Glutamatergic neuron (in vitro differentiated cells): ENCODE measurements around the gene CCDC192. TPM values are rescaled to one million over a fixed set of nuclear protein-coding genes. Genes with fewer than 3 reads are reported as not detected.
"Not testable (repeated sequence)": the region's sequence is repeated elsewhere in the genome, so short reads cannot be mapped to it uniquely, and the experiment has no call there.

Experiments used
- DNase-seq: peaks from one replicate; pipeline ENCODE4 v3.0.0; 2022
- H3K27ac Mint-ChIP-seq: one replicate; pipeline ENCODE4 v1.8.0; 2020; ENCODE audit warnings: mild to moderate bottlenecking, mixed read lengths, inconsistent platforms; ENCODE audit not compliant: unreplicated experiment
- H3K27me3 Mint-ChIP-seq: one replicate; pipeline ENCODE4 v1.8.0; 2020; ENCODE audit warnings: mild to moderate bottlenecking, moderate library complexity, mixed read lengths, inconsistent platforms; ENCODE audit not compliant: unreplicated experiment
- H3K36me3 Mint-ChIP-seq: one replicate; pipeline ENCODE4 v1.8.0; 2020; ENCODE audit warnings: mild to moderate bottlenecking, mixed read lengths, inconsistent platforms; ENCODE audit not compliant: unreplicated experiment
- H3K4me1 Mint-ChIP-seq: one replicate; pipeline ENCODE4 v1.8.0; 2020; ENCODE audit warnings: mild to moderate bottlenecking, low read depth, mixed read lengths, inconsistent platforms; ENCODE audit not compliant: unreplicated experiment
- H3K4me3 Mint-ChIP-seq: one replicate; pipeline ENCODE4 v1.8.0; 2020; ENCODE audit warnings: mild to moderate bottlenecking, mixed read lengths, inconsistent platforms; ENCODE audit not compliant: unreplicated experiment
- H3K9me3 Mint-ChIP-seq: one replicate; pipeline ENCODE4 v1.8.0; 2020; ENCODE audit warnings: mild to moderate bottlenecking, moderate library complexity, mixed read lengths, inconsistent platforms; ENCODE audit not compliant: unreplicated experiment
- total RNA-seq: library from RNA; stranded (reverse); fragmentation: NEBNext Ultra II Directional; extraction: Animal tissue kit (Norgen Biotek cat#: 25700); gene quantifications from one replicate; pipeline ENCODE4 v1.2.1, GENCODE V29; 2021; ENCODE audit not compliant: unreplicated experiment
- TF ChIP-seq, protein P1 (sequence below): fragments of 200-600 bp; sonication (generic); IDR thresholded peaks from one replicate; pipeline ENCODE4 v1.5.0; 2021; ENCODE audit not compliant: partially characterized antibody, unreplicated experiment

The CCDC192 gene
- total RNA-seq, 1 donor from 2014 or later = not detected

DNA sequence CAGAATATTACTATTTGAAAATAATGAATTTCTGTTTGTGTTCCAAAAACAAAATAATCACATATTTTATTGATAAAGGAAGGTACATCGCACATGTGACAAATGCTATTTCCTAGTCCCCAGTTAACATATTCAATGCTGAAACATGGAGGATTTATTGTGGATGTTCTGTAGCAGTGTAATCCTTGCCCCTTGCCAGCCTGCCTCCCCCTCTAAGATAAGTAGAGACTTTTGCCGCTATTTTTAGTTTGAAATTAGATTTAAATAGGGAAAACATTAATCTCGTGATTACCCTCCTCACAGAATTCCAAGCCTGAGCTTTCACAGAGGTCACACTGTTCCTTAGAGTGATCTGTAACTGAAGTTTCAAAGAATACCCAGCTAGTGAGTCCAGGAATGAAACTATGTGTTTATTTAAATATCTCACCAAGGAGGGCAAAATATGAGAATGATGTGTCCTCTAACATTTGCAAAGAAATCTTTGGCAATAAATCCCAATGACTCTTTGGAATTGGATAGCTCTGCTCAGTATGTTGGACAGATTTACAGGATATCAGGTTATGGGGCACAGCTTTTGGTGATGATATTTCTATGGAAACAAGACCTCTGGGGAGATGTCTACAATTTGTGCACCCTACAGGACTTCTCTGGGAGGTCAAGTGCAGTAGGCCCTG is 37.0 kb upstream of the CCDC192 start:
- no peaks in the 10 kb centered on the region for H3K36me3 Mint-ChIP-seq
- H3K4me1 Mint-ChIP-seq = peaks cover 24% of the 10 kb centered on the region
- H3K9me3 Mint-ChIP-seq = no peaks in the 10 kb centered on the region
- no peak for DNase-seq
- H3K27ac Mint-ChIP-seq = no peak overlapping the region
- no peak overlapping the region for H3K4me3 Mint-ChIP-seq
- TF ChIP-seq, protein P1, sequence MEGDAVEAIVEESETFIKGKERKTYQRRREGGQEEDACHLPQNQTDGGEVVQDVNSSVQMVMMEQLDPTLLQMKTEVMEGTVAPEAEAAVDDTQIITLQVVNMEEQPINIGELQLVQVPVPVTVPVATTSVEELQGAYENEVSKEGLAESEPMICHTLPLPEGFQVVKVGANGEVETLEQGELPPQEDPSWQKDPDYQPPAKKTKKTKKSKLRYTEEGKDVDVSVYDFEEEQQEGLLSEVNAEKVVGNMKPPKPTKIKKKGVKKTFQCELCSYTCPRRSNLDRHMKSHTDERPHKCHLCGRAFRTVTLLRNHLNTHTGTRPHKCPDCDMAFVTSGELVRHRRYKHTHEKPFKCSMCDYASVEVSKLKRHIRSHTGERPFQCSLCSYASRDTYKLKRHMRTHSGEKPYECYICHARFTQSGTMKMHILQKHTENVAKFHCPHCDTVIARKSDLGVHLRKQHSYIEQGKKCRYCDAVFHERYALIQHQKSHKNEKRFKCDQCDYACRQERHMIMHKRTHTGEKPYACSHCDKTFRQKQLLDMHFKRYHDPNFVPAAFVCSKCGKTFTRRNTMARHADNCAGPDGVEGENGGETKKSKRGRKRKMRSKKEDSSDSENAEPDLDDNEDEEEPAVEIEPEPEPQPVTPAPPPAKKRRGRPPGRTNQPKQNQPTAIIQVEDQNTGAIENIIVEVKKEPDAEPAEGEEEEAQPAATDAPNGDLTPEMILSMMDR = no peak
- no peaks in the 10 kb centered on the region for H3K27me3 Mint-ChIP-seq

GRCh38 chr5:127667926-127668325 is 35.3 kb upstream of the CCDC192 start:
- H3K27ac Mint-ChIP-seq = no peak overlapping the region
- no peaks in the 10 kb centered on the region for H3K9me3 Mint-ChIP-seq
- no peak for DNase-seq
- no peaks in the 10 kb centered on the region for H3K27me3 Mint-ChIP-seq
- no peaks in the 10 kb centered on the region for H3K36me3 Mint-ChIP-seq
- TF ChIP-seq, protein P1 = no peak
- peaks cover 23% of the 10 kb centered on the region for H3K4me1 Mint-ChIP-seq
- H3K4me3 Mint-ChIP-seq = peak overlapping the region; percentile 53

DNA sequence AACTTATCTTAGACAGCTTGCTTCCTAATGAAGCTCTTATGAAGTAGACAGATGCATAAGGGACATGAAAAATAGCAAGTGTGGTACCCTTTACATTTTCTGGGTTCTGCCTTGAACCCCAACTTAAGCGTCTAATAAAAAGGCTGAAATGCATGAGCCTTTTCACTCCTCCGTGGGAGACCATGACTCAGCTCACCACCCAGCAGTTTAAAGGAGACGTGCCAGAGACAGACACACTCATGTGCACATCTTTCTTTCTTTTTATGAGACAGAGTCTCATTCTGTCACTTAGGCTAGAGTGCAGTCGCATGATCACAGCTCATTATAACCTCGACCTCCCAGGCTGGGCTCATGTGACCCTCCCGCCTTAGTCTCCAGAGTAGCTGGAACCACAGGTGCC is 32.0 kb upstream of the CCDC192 start:
- no peak overlapping the region for H3K27ac Mint-ChIP-seq
- no peak overlapping the region for H3K4me3 Mint-ChIP-seq
- no peaks in the 10 kb centered on the region for H3K9me3 Mint-ChIP-seq
- H3K4me1 Mint-ChIP-seq = peaks cover 13% of the 10 kb centered on the region
- no peaks in the 10 kb centered on the region for H3K36me3 Mint-ChIP-seq
- no peaks in the 10 kb centered on the region for H3K27me3 Mint-ChIP-seq
- DNase-seq = no peak
- TF ChIP-seq, protein P1 = no peak

DNA sequence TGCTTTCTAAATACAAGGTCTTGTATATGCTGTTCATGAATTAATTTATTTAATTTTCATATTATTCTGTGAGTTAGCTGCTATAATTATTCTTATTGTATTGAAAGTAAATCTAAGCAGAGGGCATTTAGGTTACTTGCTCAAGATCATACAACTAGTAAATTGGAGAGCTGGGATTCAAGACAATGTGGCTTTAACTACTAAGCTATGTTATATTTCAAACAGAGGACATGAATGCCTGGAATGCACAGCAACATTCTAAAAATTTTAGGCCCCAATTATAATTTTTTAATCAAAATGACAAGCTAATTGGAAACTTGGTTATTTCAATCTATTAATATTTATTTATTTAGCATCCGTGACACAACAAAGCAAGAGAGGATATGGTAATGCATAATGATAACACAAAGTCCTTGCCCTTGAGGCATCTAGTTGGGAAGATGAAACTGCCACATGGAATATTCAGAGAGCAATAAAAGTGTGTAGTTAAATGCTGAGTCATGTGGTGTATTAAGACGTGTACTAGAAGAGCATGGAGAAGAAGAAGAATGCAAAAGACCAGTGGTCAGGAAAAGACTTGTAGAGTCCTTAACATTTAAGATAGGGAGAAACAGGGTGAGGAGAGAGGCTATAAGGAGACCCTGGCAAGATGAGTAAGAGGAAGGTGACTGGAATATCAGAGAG is 29.9 kb upstream of the CCDC192 start:
- TF ChIP-seq, protein P1 = no peak
- Mint-ChIP-seq H3K36me3 (no peaks in the 10 kb centered on the region), H3K4me1 (peaks cover 3% of the 10 kb centered on the region), H3K27ac (no peak overlapping the region), H3K9me3 (no peaks in the 10 kb centered on the region), H3K27me3 (no peaks in the 10 kb centered on the region), H3K4me3 (no peak overlapping the region)
- no peak for DNase-seq

- not testable (repeated sequence) for H3K4me1 Mint-ChIP-seq, H3K36me3 Mint-ChIP-seq, H3K27me3 Mint-ChIP-seq, H3K27ac Mint-ChIP-seq, H3K9me3 Mint-ChIP-seq, H3K4me3 Mint-ChIP-seq, DNase-seq
Measured at GRCh38 chr5:127676951-127677350, 26.2 kb upstream of the CCDC192 start.

GRCh38 chr5:127679691-127680330 is 23.4 kb upstream of the CCDC192 start:
- not testable (repeated sequence) for H3K4me1 Mint-ChIP-seq, DNase-seq, H3K4me3 Mint-ChIP-seq, H3K27me3 Mint-ChIP-seq, H3K36me3 Mint-ChIP-seq, H3K9me3 Mint-ChIP-seq, H3K27ac Mint-ChIP-seq
